ENCODE results near the gene SYTL2.

Gene SYTL2

GRCh38 chr11:85759915-85760314 is 51.0 kb downstream of the SYTL2 start:
- DNase-seq, result no peak

GRCh38 chr11:85758480-85759039 is 52.4 kb downstream of the SYTL2 start:
- DNase-seq, result no peak

GRCh38 chr11:85758026-85758425 is 52.9 kb downstream of the SYTL2 start:
- no peak for DNase-seq

- no peak for DNase-seq
Observed at GRCh38 chr11:85756401-85757200, 54.3 kb downstream of the SYTL2 start.

GRCh38 chr11:85755701-85756100 is 55.2 kb downstream of the SYTL2 start:
- no peak for DNase-seq

GRCh38 chr11:85755285-85755684 is 55.7 kb downstream of the SYTL2 start:
- DNase-seq, result no peak

- DNase-seq, result no peak
Observed at GRCh38 chr11:85752890-85753581, 57.9 kb downstream of the SYTL2 start.

GRCh38 chr11:85752201-85752889 is 58.6 kb downstream of the SYTL2 start:
- no peak for DNase-seq

GRCh38 chr11:85751724-85752123 is 59.2 kb downstream of the SYTL2 start:
- no peak for DNase-seq

GRCh38 chr11:85750646-85751045 is 60.3 kb downstream of the SYTL2 start:
- DNase-seq, result no peak

GRCh38 chr11:85749884-85750283 is 61.1 kb downstream of the SYTL2 start:
- DNase-seq, result no peak

GRCh38 chr11:85749287-85749834 is 61.6 kb downstream of the SYTL2 start:
- DNase-seq, result no peak

GRCh38 chr11:85748455-85748891 is 62.5 kb downstream of the SYTL2 start:
- no peak for DNase-seq

- DNase-seq, result no peak
Observed at GRCh38 chr11:85746670-85747069, 64.3 kb downstream of the SYTL2 start.

- no peak for DNase-seq
Observed at GRCh38 chr11:85745626-85746025, 65.3 kb downstream of the SYTL2 start.

GRCh38 chr11:85742873-85743275 is 68.1 kb downstream of the SYTL2 start:
- DNase-seq, result no peak

- no peak for DNase-seq
Observed at GRCh38 chr11:85742348-85742747, 68.6 kb downstream of the SYTL2 start.

- no peak for DNase-seq
Observed at GRCh38 chr11:85740481-85741400, 70.2 kb downstream of the SYTL2 start.

GRCh38 chr11:85737738-85738137 is 73.2 kb downstream of the SYTL2 start:
- DNase-seq, result no peak

- no peak for DNase-seq
Observed at GRCh38 chr11:85735876-85736460, 75.0 kb downstream of the SYTL2 start.

GRCh38 chr11:85732965-85733364 is 78.0 kb downstream of the SYTL2 start:
- DNase-seq, result no peak

- DNase-seq, result no peak
Observed at GRCh38 chr11:85726381-85726780, 84.6 kb downstream of the SYTL2 start.

All from 8988T (cell line).